Breast epithelium (tissue), 4 donors: Measurements from ENCODE around the gene MUC6. TPM values are rescaled to one million over a fixed set of nuclear protein-coding genes. Genes with fewer than 3 reads are reported as not detected.

Source experiments
- DNase-seq, 2 donors: peaks; one replicate each; pipeline ENCODE4 v3.0.0-alpha.2; 2019; ENCODE audit warnings: low spot score in 2 of 2
- H3K27ac ChIP-seq, 2 donors: fragments of 200-600 bp; sonication (generic) in 1 of 2; one replicate each; pipeline ENCODE4 v1.5.1; 2016 to 2019; ENCODE audit warnings: mild to moderate bottlenecking in 1 of 2
- H3K27me3 ChIP-seq, 2 donors: fragments of 200-600 bp; sonication (generic) in 1 of 2; one replicate each; pipeline versions ENCODE4 v1.5.1 to v1.6.0; 2017 to 2019; ENCODE audit warnings: control low read depth in 1 of 2, mild to moderate bottlenecking in 1 of 2
- H3K36me3 ChIP-seq: fragments of 200-600 bp; one replicate; pipeline ENCODE4 v1.5.1; 2019
- H3K4me1 ChIP-seq, 2 donors: fragments of 200-600 bp; sonication (generic); one replicate each; pipeline ENCODE4 v1.5.1; 2016 to 2019; ENCODE audit warnings: control low read depth in 1 of 2
- H3K4me3 ChIP-seq, 3 donors: fragments of 200-600 bp; sonication (generic); 1 replicate in 2 of 3; 2 replicates in 1 of 3; pipeline ENCODE4 v1.5.1; 2016 to 2019; ENCODE audit warnings: mild to moderate bottlenecking in 3 of 3, moderate library complexity in 2 of 3
- H3K9me3 ChIP-seq, 2 donors: fragments of 200-600 bp; sonication (generic) in 1 of 2; one replicate each; pipeline ENCODE4 v1.5.1; 2016 to 2019; ENCODE audit warnings: control low read depth in 1 of 2
- CTCF ChIP-seq, 3 donors: fragments of 450-650 bp; IDR thresholded peaks; one replicate each; pipeline ENCODE4 v1.5.1; 2016 to 2017; ENCODE audit warnings: antibody characterized with exemption in 3 of 3, mild to moderate bottlenecking in 3 of 3, moderate library complexity in 3 of 3
- POLR2A ChIP-seq: fragments of 450-650 bp; IDR thresholded peaks from one replicate; pipeline ENCODE4 v1.6.1; 2016; ENCODE audit warnings: antibody characterized with exemption, mild to moderate bottlenecking, moderate library complexity
- POLR2AphosphoS5 ChIP-seq, 3 donors: sonication (generic); formaldehyde crosslinking; IDR thresholded peaks; one replicate each; pipeline ENCODE4 v1.6.1; 2017; ENCODE audit warnings: antibody characterized with exemption in 3 of 3
- intact Hi-C: fragments of 100-400 bp; cut with DNase I; formaldehyde crosslinking; loops from one replicate; pipeline ENCODE4 v1.15.1; 2023; ENCODE audit warnings: low total_unique reads
- total RNA-seq, 3 donors: library from RNA; depleted of rRNA; stranded (reverse); fragments of >200 nt; gene quantifications; one replicate each; pipeline ENCODE4 v1.1.0, GENCODE V29; 2016

Gene MUC6
- total RNA-seq, 3 donors from 2014 or later = 1.3 to 1.9 TPM; not detected in 1

- DNase-seq = no peak
- no peak for TF ChIP-seq CTCF (IDR thresholded peaks at IDR 0.05)
- no peak for TF ChIP-seq POLR2A
- TF ChIP-seq POLR2AphosphoS5 (IDR thresholded peaks at IDR 0.05) = no peak
- intact Hi-C loops = no loop called here
- no peaks in the 10 kb centered on the region for H3K27me3 ChIP-seq
- H3K4me1 ChIP-seq = no peaks in the 10 kb centered on the region
- H3K9me3 ChIP-seq = no peaks in the 10 kb centered on the region
- H3K36me3 ChIP-seq = no peaks in the 10 kb centered on the region
- H3K4me3 ChIP-seq = no peak overlapping the region
- H3K27ac ChIP-seq = no peak overlapping the region
Measured at GRCh38 chr11:965206-965775, 71.2 kb downstream of the MUC6 start.

GRCh38 chr11:963852-964251 is 72.7 kb downstream of the MUC6 start:
- Histone ChIP-seq H3K4me3 (no peak overlapping the region), H3K36me3 (no peaks in the 10 kb centered on the region), H3K4me1 (no peaks in the 10 kb centered on the region), H3K9me3 (no peaks in the 10 kb centered on the region), H3K27me3 (no peaks in the 10 kb centered on the region), H3K27ac (no peak overlapping the region)
- intact Hi-C loops = no loop called here
- no peak for DNase-seq
- TF ChIP-seq POLR2A (no peak), CTCF (IDR thresholded peaks at IDR 0.05) (no peak), POLR2AphosphoS5 (IDR thresholded peaks at IDR 0.05) (no peak)

Other genes starting within 250 kb of the MUC6 start
- gene CEND1, start 246.6 kb downstream of the MUC6 start, total RNA-seq = not detected
- 10 to 100 TPM in 1 of 3 donors, 1 to 10 TPM in 2; 2.7 to 11.5 (median 4.7) TPM for gene SLC25A22, start 238.4 kb downstream of the MUC6 start, total RNA-seq
- gene PIDD1, start 231.5 kb downstream of the MUC6 start, total RNA-seq = 10 to 100 TPM; 10.2 to 17.3 (median 16.7) TPM
- 1,000 to 10,000 TPM in 2 of 3 donors, 100 to 1,000 TPM in 1; 583 to 1,665 (median 1,093) TPM for gene RPLP2, start 226.8 kb downstream of the MUC6 start, total RNA-seq
- 100 to 1,000 TPM; 103 to 266 (median 109) TPM for gene PNPLA2, start 217.8 kb downstream of the MUC6 start, total RNA-seq
- gene CRACR2B, start 208.8 kb downstream of the MUC6 start, total RNA-seq = 100 to 1,000 TPM in 1 of 3 donors, 10 to 100 TPM in 2; 14.7 to 152 (median 86.2) TPM
- gene CD151, start 203.8 kb downstream of the MUC6 start, total RNA-seq = 100 to 1,000 TPM; 209 to 847 (median 343) TPM
- gene POLR2L, start 194.2 kb downstream of the MUC6 start, total RNA-seq = 100 to 1,000 TPM in 1 of 3 donors, 10 to 100 TPM in 2; 51.8 to 126 (median 96.7) TPM
- 100 to 1,000 TPM in 2 of 3 donors, 10 to 100 TPM in 1; 72.4 to 217 (median 107) TPM for gene TSPAN4, start 193.9 kb downstream of the MUC6 start, total RNA-seq
- gene CHID1, start 125.9 kb downstream of the MUC6 start, total RNA-seq = 10 to 100 TPM; 58.3 to 79.5 (median 68.3) TPM
- gene AP2A2, start 110.8 kb downstream of the MUC6 start, total RNA-seq = 100 to 1,000 TPM in 1 of 3 donors, 10 to 100 TPM in 2; 44.6 to 112 (median 54.7) TPM
- under 1 TPM in 1 of 3 donors, not detected in 2; 0.66 TPM for gene MUC2, start 38.2 kb upstream of the MUC6 start, total RNA-seq
- not detected for gene MUC5AC, start 121.2 kb upstream of the MUC6 start, total RNA-seq
- gene MUC5B, start 186.3 kb upstream of the MUC6 start, total RNA-seq = 1 to 10 TPM in 2 of 3 donors, not detected in 1; 2.0 to 6.9 TPM